ENCODE results near the gene CAPN11. TPM values are rescaled to one million over a fixed set of nuclear protein-coding genes. Genes with fewer than 3 reads are reported as not detected.

Gene CAPN11
- total and polyA plus RNA-seq, 7 experiments from 2014 or later: 0.66 TPM; not detected in 6

GRCh38 chr6:44220913-44221290, 62.3 kb downstream of the CAPN11 start:
- Mint-ChIP-seq H3K4me1 (peaks cover 6 to 48% (median 31%) of the 10 kb centered on the region in 7 donors), H3K9me3 (no peaks in the 10 kb centered on the region), H3K4me3 (peak overlapping the region in 6 of 10 donors; percentile 40 to 93 (median 60)), H3K27ac (peak overlapping the region in 2 of 9 donors; percentile 42 to 63), H3K36me3 (no peaks in the 10 kb centered on the region), H3K27me3 (peaks cover 0 to 23% (median 0%) of the 10 kb centered on the region in 5 donors)
- Histone ChIP-seq H3K36me3 (ENCODE audit: control insufficient read depth in 2 of 3, insufficient read depth in 3 of 3, low read length in 3 of 3) (no peaks in the 10 kb centered on the region), H3K4me3 (ENCODE audit: low read length) (no peak overlapping the region), H3K4me1 (ENCODE audit: control insufficient read depth in 2 of 2, insufficient read depth in 2 of 2, low read length in 2 of 2) (peaks cover 15 to 16% of the 10 kb centered on the region in 2 donors), H3K9me3 (ENCODE audit: control insufficient read depth in 2 of 3, low read length in 3 of 3) (no peaks in the 10 kb centered on the region), H3K27ac (ENCODE audit: low read depth, low read length) (no peak overlapping the region), H3K27me3 (ENCODE audit: control insufficient read depth in 2 of 2, insufficient read depth in 2 of 2, low read length in 2 of 2) (no peaks in the 10 kb centered on the region)
- intact Hi-C loops (cut with micrococcal nuclease): loop anchor here (1.0 to 5.0 kb wide), 5 partner anchors 17 to 117 kb away; partner anchors contain the start of gene SLC35B2 (in 1 of the 2)
- DNase-seq (no peak), ATAC-seq (no peak)
- ChIA-PET CTCF (interaction anchor here (0.6 to 1.9 kb wide), 4 partner anchors 21 to 51 kb away, joined by 3 to 7 read pairs (median 4); partner anchors contain the start of gene HSP90AB1), POLR2A (interaction anchor here (0.6 to 4.7 kb wide), 2 partner anchors 22 to 26 kb away, joined by 3 to 51 read pairs; partner anchors contain the start of gene HSP90AB1)

GRCh38 chr6:44221291-44221960, 62.8 kb downstream of the CAPN11 start:
- intact Hi-C loops (cut with micrococcal nuclease): loop anchor here (1.0 to 5.0 kb wide), 5 partner anchors 17 to 117 kb away; partner anchors contain the start of gene SLC35B2 (in 1 of the 2)
- peaks cover 15 to 16% of the 10 kb centered on the region in 2 donors for H3K4me1 ChIP-seq (ENCODE audit: control insufficient read depth in 2 of 2, insufficient read depth in 2 of 2, low read length in 2 of 2)
- H3K27me3 ChIP-seq (ENCODE audit: control insufficient read depth in 2 of 2, insufficient read depth in 2 of 2, low read length in 2 of 2): no peaks in the 10 kb centered on the region
- H3K4me3 Mint-ChIP-seq: peak overlapping the region in 7 of 10 donors; percentile 27 to 93 (median 59)
- H3K9me3 Mint-ChIP-seq: no peaks in the 10 kb centered on the region
- H3K36me3 ChIP-seq (ENCODE audit: control insufficient read depth in 2 of 3, insufficient read depth in 3 of 3, low read length in 3 of 3): no peaks in the 10 kb centered on the region
- peak; percentile 75 for ATAC-seq
- H3K27ac ChIP-seq (ENCODE audit: low read depth, low read length): no peak overlapping the region
- H3K9me3 ChIP-seq (ENCODE audit: control insufficient read depth in 2 of 3, low read length in 3 of 3): no peaks in the 10 kb centered on the region
- CTCF ChIA-PET: interaction anchor here (0.6 to 2.6 kb wide), 6 partner anchors 14 to 299 kb away, joined by 3 to 8 read pairs (median 4); partner anchors contain the start of gene HSP90AB1
- peaks cover 0 to 18% (median 0%) of the 10 kb centered on the region in 5 donors for H3K27me3 Mint-ChIP-seq
- no peaks in the 10 kb centered on the region for H3K36me3 Mint-ChIP-seq
- peak; percentile 56 to 75 (median 71) for DNase-seq
- H3K4me3 ChIP-seq (ENCODE audit: low read length): no peak overlapping the region
- H3K4me1 Mint-ChIP-seq: peaks cover 6 to 48% (median 31%) of the 10 kb centered on the region in 7 donors
- POLR2A ChIA-PET: interaction anchor here (0.6 to 4.7 kb wide), 4 partner anchors 21 to 47 kb away, joined by 3 to 51 read pairs (median 4); partner anchors contain the start of gene HSP90AB1
- H3K27ac Mint-ChIP-seq: peak overlapping the region in 5 of 9 donors; percentile 26 to 91 (median 48)

DNA sequence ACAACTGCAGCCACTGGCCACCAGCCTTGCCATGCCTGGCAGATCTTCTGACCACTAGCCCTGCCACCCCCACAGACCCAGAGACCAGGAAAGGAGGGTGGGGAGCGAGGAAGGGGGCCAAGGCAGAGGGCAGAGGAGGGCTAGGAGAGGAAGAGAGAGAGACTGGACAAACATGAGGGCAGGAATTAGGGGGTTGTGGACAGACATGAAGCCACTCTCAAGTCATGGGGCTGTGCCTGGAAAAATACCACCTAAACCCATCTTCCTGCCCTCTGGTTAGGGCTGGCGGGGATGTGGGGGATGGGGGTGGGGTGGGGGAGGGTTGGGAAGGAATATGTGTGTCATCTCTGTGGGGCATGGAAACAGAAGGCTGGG, 63.3 kb downstream of the CAPN11 start:
- Mint-ChIP-seq H3K9me3 (no peaks in the 10 kb centered on the region), H3K36me3 (no peaks in the 10 kb centered on the region), H3K27me3 (peaks cover 0 to 14% (median 0%) of the 10 kb centered on the region in 5 donors), H3K4me3 (peak overlapping the region in 6 of 10 donors; percentile 27 to 93 (median 63)), H3K27ac (peak overlapping the region in 2 of 9 donors; percentile 38 to 91), H3K4me1 (peaks cover 6 to 48% (median 31%) of the 10 kb centered on the region in 7 donors)
- Histone ChIP-seq H3K9me3 (ENCODE audit: control insufficient read depth in 2 of 3, low read length in 3 of 3) (no peaks in the 10 kb centered on the region), H3K4me3 (ENCODE audit: low read length) (no peak overlapping the region), H3K4me1 (ENCODE audit: control insufficient read depth in 2 of 2, insufficient read depth in 2 of 2, low read length in 2 of 2) (peaks cover 15 to 16% of the 10 kb centered on the region in 2 donors), H3K27me3 (ENCODE audit: control insufficient read depth in 2 of 2, insufficient read depth in 2 of 2, low read length in 2 of 2) (no peaks in the 10 kb centered on the region), H3K27ac (ENCODE audit: low read depth, low read length) (no peak overlapping the region), H3K36me3 (ENCODE audit: control insufficient read depth in 2 of 3, insufficient read depth in 3 of 3, low read length in 3 of 3) (no peaks in the 10 kb centered on the region)
- intact Hi-C loops (cut with micrococcal nuclease): loop anchor here (1.0 to 5.0 kb wide), 7 partner anchors 16 to 451 kb away; partner anchors contain the start of genes AARS2 (in 1 of the 2), SLC35B2 (in 1 of the 2) and VEGFA (in 1 of the 2)
- CTCF ChIA-PET: interaction anchor here (0.7 to 2.6 kb wide), 6 partner anchors 14 to 299 kb away, joined by 3 to 8 read pairs (median 4); partner anchors contain the start of gene HSP90AB1
- POLR2A ChIA-PET: interaction anchor here (1.0 to 4.7 kb wide), 3 partner anchors 25 to 46 kb away, joined by 3 to 51 read pairs (median 4); partner anchors contain the start of gene HSP90AB1
- DNase-seq: no peak
- ATAC-seq: no peak

- Histone ChIP-seq H3K36me3 (ENCODE audit: control insufficient read depth in 2 of 3, insufficient read depth in 3 of 3, low read length in 3 of 3) (no peaks in the 10 kb centered on the region), H3K27ac (ENCODE audit: low read depth, low read length) (peak overlapping the region; percentile 56), H3K9me3 (ENCODE audit: control insufficient read depth in 2 of 3, low read length in 3 of 3) (no peaks in the 10 kb centered on the region), H3K4me1 (ENCODE audit: control insufficient read depth in 2 of 2, insufficient read depth in 2 of 2, low read length in 2 of 2) (peaks cover 15 to 16% of the 10 kb centered on the region in 2 donors), H3K4me3 (ENCODE audit: low read length) (peak overlapping the region; percentile 60), H3K27me3 (ENCODE audit: control insufficient read depth in 2 of 2, insufficient read depth in 2 of 2, low read length in 2 of 2) (no peaks in the 10 kb centered on the region)
- ATAC-seq: no peak
- intact Hi-C loops (cut with micrococcal nuclease): loop anchor here (1.0 to 5.0 kb wide), 7 partner anchors 24 to 452 kb away; partner anchors contain the start of genes NFKBIE (in 2 of the 2), AARS2 (in 1 of the 2), MRPL14 (in 1 of the 2) and TMEM63B (in 1 of the 2)
- no peak for DNase-seq
- no peaks in the 10 kb centered on the region for H3K36me3 Mint-ChIP-seq
- no peaks in the 10 kb centered on the region for H3K9me3 Mint-ChIP-seq
- peak overlapping the region in 5 of 9 donors; percentile 41 to 84 (median 81) for H3K27ac Mint-ChIP-seq
- H3K4me3 Mint-ChIP-seq: peak overlapping the region; percentile 75 to 93 (median 84)
- peaks cover 6 to 48% (median 31%) of the 10 kb centered on the region in 7 donors for H3K4me1 Mint-ChIP-seq
- ChIA-PET POLR2A (interaction anchor here (1.0 to 4.7 kb wide), 5 partner anchors 21 to 45 kb away, joined by 3 to 51 read pairs (median 6); partner anchors contain the start of genes HSP90AB1 and NFKBIE), CTCF (interaction anchor here (1.0 to 2.6 kb wide), 6 partner anchors 13 to 49 kb away, joined by 3 to 8 read pairs (median 4); partner anchors contain the start of gene HSP90AB1)
- peaks cover 0 to 14% (median 0%) of the 10 kb centered on the region in 5 donors for H3K27me3 Mint-ChIP-seq
Observed at GRCh38 chr6:44222486-44223318, 64.1 kb downstream of the CAPN11 start.

DNA sequence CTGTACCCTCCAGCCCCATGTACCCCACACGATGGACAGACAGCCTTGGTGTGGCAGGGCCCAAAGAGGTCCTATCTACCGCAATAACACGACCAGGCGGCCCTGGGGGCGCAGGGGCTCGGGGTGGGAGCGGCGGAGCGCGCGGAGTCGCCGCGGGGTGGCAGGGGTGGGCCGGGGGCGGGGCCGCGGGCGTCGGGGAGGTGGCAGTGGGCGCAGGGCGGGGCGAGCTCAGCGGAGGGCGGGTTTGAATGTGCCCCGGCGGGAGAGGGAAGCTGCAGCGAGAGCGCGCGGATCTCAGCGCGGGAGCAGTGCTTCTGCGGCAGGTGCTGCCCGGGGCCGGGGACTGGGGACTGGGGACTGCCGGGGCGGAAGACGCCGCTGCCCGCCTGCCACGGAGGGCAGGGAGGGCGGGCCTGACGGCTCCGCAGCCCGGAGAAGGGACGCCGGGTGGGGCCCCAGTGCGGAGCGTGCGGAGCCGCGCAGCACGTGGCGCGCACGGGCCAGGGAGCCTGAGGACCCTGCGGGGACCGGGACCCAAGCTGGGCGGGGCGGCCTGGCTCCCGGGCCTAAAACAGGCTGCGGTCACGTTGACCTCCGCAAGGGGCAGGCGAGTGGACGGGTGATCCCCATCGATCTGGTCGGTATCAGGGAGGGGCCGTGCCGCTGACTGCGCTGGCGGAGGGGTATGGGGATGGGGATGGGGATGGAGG, 64.9 kb downstream of the CAPN11 start, which contains the start of gene SLC29A1:
Gene SLC29A1, plus strand, starts transcription at position 277 of the 710 bp plus-strand sequence. CDS start 3,719 bp downstream, outside the sequence.
- intact Hi-C loops (cut with micrococcal nuclease): loop anchor here (1.0 to 5.0 kb wide), 7 partner anchors 23 to 453 kb away; partner anchors contain the start of genes NFKBIE (in 2 of the 2), AARS2 (in 1 of the 2), MRPL14 (in 1 of the 2) and TMEM63B (in 1 of the 2)
- CTCF ChIA-PET: interaction anchor here (1.0 to 2.9 kb wide), 9 partner anchors 12 to 112 kb away, joined by 3 to 15 read pairs (median 3); partner anchors contain the start of gene HSP90AB1
- Histone ChIP-seq H3K9me3 (ENCODE audit: control insufficient read depth in 2 of 3, low read length in 3 of 3) (no peaks in the 10 kb centered on the region), H3K27me3 (ENCODE audit: control insufficient read depth in 2 of 2, insufficient read depth in 2 of 2, low read length in 2 of 2) (no peaks in the 10 kb centered on the region), H3K4me3 (ENCODE audit: low read length) (peak within 1 kb of the TSS; percentile 63), H3K27ac (ENCODE audit: low read depth, low read length) (peak within 1 kb of the TSS; percentile 56), H3K36me3 (ENCODE audit: control insufficient read depth in 2 of 3, insufficient read depth in 3 of 3, low read length in 3 of 3) (no peaks in the 10 kb centered on the region), H3K4me1 (ENCODE audit: control insufficient read depth in 2 of 2, insufficient read depth in 2 of 2, low read length in 2 of 2) (peaks cover 15 to 16% of the 10 kb centered on the region in 2 donors)
- Mint-ChIP-seq H3K27me3 (peaks cover 0 to 8% (median 0%) of the 10 kb centered on the region in 5 donors), H3K9me3 (no peaks in the 10 kb centered on the region), H3K27ac (peak within 1 kb of the TSS in 6 of 9 donors; percentile 6 to 84 (median 78)), H3K4me3 (peak within 1 kb of the TSS; percentile 75 to 93 (median 84)), H3K4me1 (peaks cover 6 to 44% (median 29%) of the 10 kb centered on the region in 7 donors), H3K36me3 (no peaks in the 10 kb centered on the region)
- ATAC-seq (peak; percentile 90), DNase-seq (peak; percentile 65 to 82 (median 79))
- POLR2A ChIA-PET: interaction anchor here (0.5 to 4.7 kb wide), 5 partner anchors 14 to 1087 kb away, joined by 4 to 51 read pairs (median 7); partner anchors contain the start of genes HSP90AB1 and NFKBIE

Measured in naive thymus-derived CD4-positive, alpha-beta T cell (primary cell).